ENCODE data around the gene PDK4. TPM values are rescaled to one million over a fixed set of nuclear protein-coding genes. Genes with fewer than 3 reads are reported as not detected.

PDK4 gene
- polyA plus RNA-seq, 3 donors, result 2.2 to 26.0 (median 12.4) TPM

- Mint-ChIP-seq H3K27me3 (ENCODE audit: low read depth in 3 of 3) (peaks cover 0 to 1% (median 0%) of the 10 kb centered on the region in 3 donors), H3K4me3 (no peak overlapping the region), H3K4me1 (peaks cover 16% of the 10 kb centered on the region), H3K36me3 (no peaks in the 10 kb centered on the region), H3K27ac (no peak overlapping the region), H3K9me3 (peaks cover 0 to 2% (median 0%) of the 10 kb centered on the region in 7 donors)
- no peaks in the 10 kb centered on the region for H3K27me3 ChIP-seq (ENCODE audit: control insufficient read depth in 2 of 2, insufficient read depth in 2 of 2, low read length in 2 of 2)
- no peak for DNase-seq
- no peak overlapping the region for H3K4me2 ChIP-seq (replicated peaks; ENCODE audit: extremely low read depth, low read length, poor library complexity, severe bottlenecking)
- no peak overlapping the region for H3K27ac ChIP-seq (ENCODE audit: low read depth in 1 of 2, low read length in 2 of 2)
- no peaks in the 10 kb centered on the region for H3K9me3 ChIP-seq (replicated peaks in 1 of 2; ENCODE audit: control insufficient read depth in 1 of 2, insufficient read depth in 1 of 2, low read length in 2 of 2)
- no peaks in the 10 kb centered on the region for H3K36me3 ChIP-seq (replicated peaks in 1 of 2; ENCODE audit: control insufficient read depth in 1 of 2, insufficient read depth in 2 of 2, low read length in 2 of 2)
- peaks cover 11 to 14% of the 10 kb centered on the region in 2 donors for H3K4me1 ChIP-seq (ENCODE audit: control insufficient read depth in 1 of 2, insufficient read depth in 2 of 2, low read length in 2 of 2)
- intact Hi-C loops (cut with micrococcal nuclease), result no loop called here
- H3K4me3 ChIP-seq (replicated peaks in 1 of 3; ENCODE audit: low read depth in 2 of 3, low read length in 3 of 3), result no peak overlapping the region
- no peak overlapping the region for H3K9ac ChIP-seq (ENCODE audit: insufficient read depth, low read length, poor library complexity, severe bottlenecking)
- WGBS (ENCODE audit: insufficient coverage), result 100% methylated on average over 1 of the region's 5 CpGs
- H3K79me2 ChIP-seq (ENCODE audit: insufficient read depth, low read length), result no peaks in the 10 kb centered on the region
- H4K20me1 ChIP-seq (ENCODE audit: insufficient read depth, low read length), result no peaks in the 10 kb centered on the region
- TF ChIP-seq, protein P1, sequence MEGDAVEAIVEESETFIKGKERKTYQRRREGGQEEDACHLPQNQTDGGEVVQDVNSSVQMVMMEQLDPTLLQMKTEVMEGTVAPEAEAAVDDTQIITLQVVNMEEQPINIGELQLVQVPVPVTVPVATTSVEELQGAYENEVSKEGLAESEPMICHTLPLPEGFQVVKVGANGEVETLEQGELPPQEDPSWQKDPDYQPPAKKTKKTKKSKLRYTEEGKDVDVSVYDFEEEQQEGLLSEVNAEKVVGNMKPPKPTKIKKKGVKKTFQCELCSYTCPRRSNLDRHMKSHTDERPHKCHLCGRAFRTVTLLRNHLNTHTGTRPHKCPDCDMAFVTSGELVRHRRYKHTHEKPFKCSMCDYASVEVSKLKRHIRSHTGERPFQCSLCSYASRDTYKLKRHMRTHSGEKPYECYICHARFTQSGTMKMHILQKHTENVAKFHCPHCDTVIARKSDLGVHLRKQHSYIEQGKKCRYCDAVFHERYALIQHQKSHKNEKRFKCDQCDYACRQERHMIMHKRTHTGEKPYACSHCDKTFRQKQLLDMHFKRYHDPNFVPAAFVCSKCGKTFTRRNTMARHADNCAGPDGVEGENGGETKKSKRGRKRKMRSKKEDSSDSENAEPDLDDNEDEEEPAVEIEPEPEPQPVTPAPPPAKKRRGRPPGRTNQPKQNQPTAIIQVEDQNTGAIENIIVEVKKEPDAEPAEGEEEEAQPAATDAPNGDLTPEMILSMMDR (IDR thresholded peaks at IDR 0.05), result no peak
- H2AFZ ChIP-seq (ENCODE audit: insufficient read depth, low read depth, low read length, poor library complexity, severe bottlenecking), result no peak overlapping the region
Observed at GRCh38 chr7:95628831-95629439, 32.6 kb upstream of the PDK4 start.

GRCh38 chr7:95623788-95624187 is 27.5 kb upstream of the PDK4 start:
- Histone ChIP-seq H3K4me2 (replicated peaks; ENCODE audit: extremely low read depth, low read length, poor library complexity, severe bottlenecking) (no peak overlapping the region), H3K27ac (ENCODE audit: low read depth in 1 of 2, low read length in 2 of 2) (no peak overlapping the region), H4K20me1 (ENCODE audit: insufficient read depth, low read length) (no peaks in the 10 kb centered on the region), H3K9me3 (replicated peaks in 1 of 2; ENCODE audit: control insufficient read depth in 1 of 2, insufficient read depth in 1 of 2, low read length in 2 of 2) (no peaks in the 10 kb centered on the region), H3K36me3 (replicated peaks in 1 of 2; ENCODE audit: control insufficient read depth in 1 of 2, insufficient read depth in 2 of 2, low read length in 2 of 2) (no peaks in the 10 kb centered on the region), H3K4me3 (replicated peaks in 1 of 3; ENCODE audit: low read depth in 2 of 3, low read length in 3 of 3) (no peak overlapping the region), H2AFZ (ENCODE audit: insufficient read depth, low read depth, low read length, poor library complexity, severe bottlenecking) (no peak overlapping the region), H3K4me1 (ENCODE audit: control insufficient read depth in 1 of 2, insufficient read depth in 2 of 2, low read length in 2 of 2) (no peaks in the 10 kb centered on the region), H3K27me3 (ENCODE audit: control insufficient read depth in 2 of 2, insufficient read depth in 2 of 2, low read length in 2 of 2) (no peaks in the 10 kb centered on the region), H3K79me2 (ENCODE audit: insufficient read depth, low read length) (no peaks in the 10 kb centered on the region), H3K9ac (ENCODE audit: insufficient read depth, low read length, poor library complexity, severe bottlenecking) (no peak overlapping the region)
- intact Hi-C loops (cut with micrococcal nuclease), result no loop called here
- Mint-ChIP-seq H3K9me3 (peaks cover 0 to 6% (median 5%) of the 10 kb centered on the region in 7 donors), H3K27me3 (ENCODE audit: low read depth in 3 of 3) (no peaks in the 10 kb centered on the region), H3K4me3 (no peak overlapping the region), H3K27ac (no peak overlapping the region), H3K36me3 (no peaks in the 10 kb centered on the region), H3K4me1 (peaks cover 13% of the 10 kb centered on the region)
- TF ChIP-seq, protein P1 (IDR thresholded peaks at IDR 0.05), result no peak
- no CpG with 5 or more reads among the region's 1 CpG for WGBS (ENCODE audit: insufficient coverage)
- DNase-seq, result no peak

Measured in CD14-positive monocyte (primary cell).